Upper lobe of right lung (tissue), 1 donor: Measurements from ENCODE around the gene BTG4. TPM values are rescaled to one million over a fixed set of nuclear protein-coding genes. Genes with fewer than 3 reads are reported as not detected.
A peak's percentile ranks its signal among the peaks of the same experiment; 100 is the strongest.

ENCODE experiments used
- ATAC-seq: fragments of 200-7000 bp; cut with Tn5 transposase; one replicate; pipeline ENCODE4 v1.9.1; 2020; ENCODE audit warnings: mild to moderate bottlenecking, moderate library complexity
- DNase-seq: peaks from one replicate; pipeline ENCODE4 v3.0.0-alpha.2; 2020
- H3K27ac ChIP-seq: fragments of 200-600 bp; one replicate; pipeline ENCODE4 v1.8.0; 2022
- H3K27me3 ChIP-seq: fragments of 200-600 bp; one replicate; pipeline ENCODE4 v1.8.0; 2022; ENCODE audit warnings: mild to moderate bottlenecking
- H3K36me3 ChIP-seq: fragments of 200-600 bp; one replicate; pipeline ENCODE4 v1.8.0; 2022
- H3K4me1 ChIP-seq: fragments of 200-600 bp; one replicate; pipeline ENCODE4 v1.8.0; 2022
- H3K4me3 ChIP-seq: fragments of 200-600 bp; one replicate; pipeline ENCODE4 v1.8.0; 2022; ENCODE audit warnings: mild to moderate bottlenecking
- H3K9me3 ChIP-seq: fragments of 200-600 bp; one replicate; pipeline ENCODE4 v1.8.0; 2022
- CTCF ChIP-seq: fragments of 200-600 bp; IDR thresholded peaks from one replicate; pipeline ENCODE4 v1.8.0; 2022; ENCODE audit warnings: antibody characterized with exemption
- intact Hi-C: fragments of 100-400 bp; cut with DNase I; formaldehyde crosslinking; loops from one replicate; pipeline ENCODE4 v1.11.0; 2022
- total RNA-seq: library from RNA; stranded (reverse); fragmentation: NEBNext Ultra II Directional; extraction: Animal tissue kit (Norgen Biotek cat#: 25700); gene quantifications from one replicate; pipeline ENCODE4 v1.2.1, GENCODE V29; 2021
- donor health status: DM: no; HTN: yes; CAD: no; lungs with severe emphysema.

The BTG4 gene
- total RNA-seq, 1 donor from 2014 or later, result not detected

GRCh38 chr11:111557425-111558111 lies 45.4 kb upstream of the BTG4 start:
- no peak overlapping the region for H3K4me3 ChIP-seq
- intact Hi-C loops, result no loop called here
- no peaks in the 10 kb centered on the region for H3K4me1 ChIP-seq
- H3K9me3 ChIP-seq, result no peaks in the 10 kb centered on the region
- no peaks in the 10 kb centered on the region for H3K27me3 ChIP-seq
- DNase-seq (no peak), ATAC-seq (peak; percentile 76)
- H3K27ac ChIP-seq, result no peak overlapping the region
- no peaks in the 10 kb centered on the region for H3K36me3 ChIP-seq
- no peak for TF ChIP-seq CTCF

- intact Hi-C loops, result no loop called here
- Histone ChIP-seq H3K27ac (no peak overlapping the region), H3K27me3 (no peaks in the 10 kb centered on the region), H3K36me3 (no peaks in the 10 kb centered on the region), H3K4me3 (no peak overlapping the region), H3K9me3 (no peaks in the 10 kb centered on the region), H3K4me1 (no peaks in the 10 kb centered on the region)
- DNase-seq, result no peak
- no peak for TF ChIP-seq CTCF
- no peak for ATAC-seq
These were observed 43.1 kb upstream of the BTG4 start for GRCh38 chr11:111555255-111555654.

GRCh38 chr11:111554532-111554931 lies 42.3 kb upstream of the BTG4 start:
- no peaks in the 10 kb centered on the region for H3K27me3 ChIP-seq
- H3K4me1 ChIP-seq, result no peaks in the 10 kb centered on the region
- intact Hi-C loops, result no loop called here
- no peaks in the 10 kb centered on the region for H3K36me3 ChIP-seq
- no peak for TF ChIP-seq CTCF
- H3K9me3 ChIP-seq, result no peaks in the 10 kb centered on the region
- no peak overlapping the region for H3K4me3 ChIP-seq
- DNase-seq (no peak), ATAC-seq (no peak)
- no peak overlapping the region for H3K27ac ChIP-seq

- intact Hi-C loops, result no loop called here
These were observed 38.1 kb upstream of the BTG4 start for GRCh38 chr11:111550258-111550657.

GRCh38 chr11:111549869-111550203 lies 37.6 kb upstream of the BTG4 start:
- H3K36me3 ChIP-seq, result no peaks in the 10 kb centered on the region
- intact Hi-C loops, result no loop called here
- no peak for TF ChIP-seq CTCF
- no peaks in the 10 kb centered on the region for H3K27me3 ChIP-seq
- DNase-seq (no peak), ATAC-seq (no peak)
- H3K27ac ChIP-seq, result no peak overlapping the region
- H3K4me3 ChIP-seq, result no peak overlapping the region
- H3K4me1 ChIP-seq, result no peaks in the 10 kb centered on the region
- no peaks in the 10 kb centered on the region for H3K9me3 ChIP-seq

More at GRCh38 chr11:111550258-111550657, 38.1 kb upstream of the BTG4 start:
- H3K27me3 ChIP-seq, result no peaks in the 10 kb centered on the region
- DNase-seq, result no peak
- no peaks in the 10 kb centered on the region for H3K36me3 ChIP-seq
- no peak overlapping the region for H3K4me3 ChIP-seq
- no peaks in the 10 kb centered on the region for H3K4me1 ChIP-seq
- TF ChIP-seq CTCF, result no peak
- H3K27ac ChIP-seq, result no peak overlapping the region
- no peak for ATAC-seq
- H3K9me3 ChIP-seq, result no peaks in the 10 kb centered on the region
